DND-41 (cell line): Measurements from ENCODE around the gene AKNA.

Experiments
- EZH2 ChIP-seq: IDR thresholded peaks from 3 replicates; pipeline ENCODE4 v1.6.1; 2012; ENCODE audit warnings: borderline replicate concordance, low read depth, mild to moderate bottlenecking, moderate library complexity, low read length, inconsistent platforms; ENCODE audit not compliant: severe bottlenecking
- TF ChIP-seq, protein P1 (sequence below): IDR thresholded peaks from 2 replicates; pipeline ENCODE4 v1.5.1; 2012; ENCODE audit warnings: borderline replicate concordance, low read length, moderate library complexity, mild to moderate bottlenecking; ENCODE audit not compliant: poor library complexity, severe bottlenecking; ENCODE audit errors: extremely low read depth

DNA sequence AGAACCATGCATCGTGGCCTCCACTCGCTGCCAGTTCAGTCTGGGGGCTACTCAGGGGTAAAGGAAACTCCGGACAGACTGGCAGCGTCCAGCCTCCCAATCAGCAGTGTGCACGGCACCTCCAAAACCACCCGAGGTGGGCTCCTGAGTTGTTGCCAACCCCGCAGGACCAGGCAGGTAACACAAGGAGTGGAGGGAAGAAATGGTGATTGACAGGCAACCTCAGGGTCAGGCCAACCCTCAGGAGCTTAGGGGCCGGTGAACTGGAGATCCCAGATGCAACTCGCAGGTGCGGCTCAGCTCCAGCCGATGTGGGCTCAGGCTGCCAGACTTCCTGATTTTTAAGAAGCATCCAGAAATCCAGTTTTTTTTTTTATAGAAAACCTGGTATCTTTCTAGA is 37.3 kb upstream of the AKNA start:
- TF ChIP-seq, protein P1, sequence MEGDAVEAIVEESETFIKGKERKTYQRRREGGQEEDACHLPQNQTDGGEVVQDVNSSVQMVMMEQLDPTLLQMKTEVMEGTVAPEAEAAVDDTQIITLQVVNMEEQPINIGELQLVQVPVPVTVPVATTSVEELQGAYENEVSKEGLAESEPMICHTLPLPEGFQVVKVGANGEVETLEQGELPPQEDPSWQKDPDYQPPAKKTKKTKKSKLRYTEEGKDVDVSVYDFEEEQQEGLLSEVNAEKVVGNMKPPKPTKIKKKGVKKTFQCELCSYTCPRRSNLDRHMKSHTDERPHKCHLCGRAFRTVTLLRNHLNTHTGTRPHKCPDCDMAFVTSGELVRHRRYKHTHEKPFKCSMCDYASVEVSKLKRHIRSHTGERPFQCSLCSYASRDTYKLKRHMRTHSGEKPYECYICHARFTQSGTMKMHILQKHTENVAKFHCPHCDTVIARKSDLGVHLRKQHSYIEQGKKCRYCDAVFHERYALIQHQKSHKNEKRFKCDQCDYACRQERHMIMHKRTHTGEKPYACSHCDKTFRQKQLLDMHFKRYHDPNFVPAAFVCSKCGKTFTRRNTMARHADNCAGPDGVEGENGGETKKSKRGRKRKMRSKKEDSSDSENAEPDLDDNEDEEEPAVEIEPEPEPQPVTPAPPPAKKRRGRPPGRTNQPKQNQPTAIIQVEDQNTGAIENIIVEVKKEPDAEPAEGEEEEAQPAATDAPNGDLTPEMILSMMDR = no peak
- TF ChIP-seq EZH2 = no peak
